HEK293 (cell line): ENCODE data around the gene ARID1A.

Experiments used
- BCL11A ChIP-seq: fragments of 450-650 bp; formaldehyde crosslinking; IDR thresholded peaks from 2 replicates; pipeline ENCODE4 v1.5.1; 2016; ENCODE audit warnings: low read depth, missing biosample characterization, missing genetic modification characterization
- CTCF ChIP-seq: fragments of 450-650 bp; formaldehyde crosslinking; IDR thresholded peaks from 2 replicates; pipeline ENCODE4 v1.5.1; 2016; ENCODE audit warnings: missing biosample characterization, missing genetic modification characterization
- GLIS1 ChIP-seq: fragments of 450-650 bp; formaldehyde crosslinking; IDR thresholded peaks from 2 replicates; pipeline ENCODE4 v1.5.1; 2016; ENCODE audit warnings: missing biosample characterization, missing genetic modification characterization
- GLIS2 ChIP-seq: fragments of 450-650 bp; formaldehyde crosslinking; IDR thresholded peaks from 2 replicates; pipeline ENCODE4 v1.5.1; 2016; ENCODE audit warnings: missing biosample characterization, missing genetic modification characterization
- HIC1 ChIP-seq: fragments of 450-650 bp; formaldehyde crosslinking; IDR thresholded peaks from 2 replicates; pipeline ENCODE4 v1.5.1; 2016; ENCODE audit warnings: missing biosample characterization, missing genetic modification characterization
- KLF10 ChIP-seq: fragments of 450-650 bp; IDR thresholded peaks from 2 replicates; pipeline ENCODE4 v1.5.1; 2018; ENCODE audit warnings: missing biosample characterization, mild to moderate bottlenecking, missing genetic modification characterization
- SCRT1 ChIP-seq: fragments of 450-650 bp; formaldehyde crosslinking; IDR thresholded peaks from 2 replicates; pipeline ENCODE4 v1.5.1; 2016; ENCODE audit warnings: missing biosample characterization, missing genetic modification characterization, borderline replicate concordance
- SETDB1 ChIP-seq: IDR thresholded peaks from one replicate; pipeline ENCODE4 v1.6.1; 2017; ENCODE audit warnings: mild to moderate bottlenecking, low read length, moderate library complexity, mixed read lengths; ENCODE audit not compliant: insufficient read length
- SP3 ChIP-seq: fragments of 450-650 bp; formaldehyde crosslinking; IDR thresholded peaks from 2 replicates; pipeline ENCODE4 v1.5.1; 2016; ENCODE audit warnings: missing biosample characterization, missing genetic modification characterization
- TCF7L2 ChIP-seq: IDR thresholded peaks from 2 replicates; pipeline ENCODE4 v1.6.1; 2011; ENCODE audit warnings: low read depth, mild to moderate bottlenecking, inconsistent platforms, low read length, moderate library complexity, borderline replicate concordance
- ZBTB6 ChIP-seq: fragments of 450-650 bp; formaldehyde crosslinking; IDR thresholded peaks from 2 replicates; pipeline ENCODE4 v1.5.1; 2017; ENCODE audit warnings: missing biosample characterization, missing genetic modification characterization
- ZFP37 ChIP-seq: fragments of 450-650 bp; formaldehyde crosslinking; IDR thresholded peaks from 2 replicates; pipeline ENCODE4 v1.5.1; 2016; ENCODE audit warnings: missing biosample characterization, missing genetic modification characterization
- ZIC2 ChIP-seq: fragments of 450-650 bp; formaldehyde crosslinking; IDR thresholded peaks from 2 replicates; pipeline ENCODE4 v1.5.1; 2016; ENCODE audit warnings: missing biosample characterization, missing genetic modification characterization
- ZNF140 ChIP-seq: fragments of 450-650 bp; formaldehyde crosslinking; IDR thresholded peaks from 2 replicates; pipeline ENCODE4 v1.5.1; 2016; ENCODE audit warnings: missing biosample characterization, missing genetic modification characterization
- ZNF18 ChIP-seq: fragments of 450-650 bp; formaldehyde crosslinking; IDR thresholded peaks from 2 replicates; pipeline ENCODE4 v1.5.1; 2016; ENCODE audit warnings: missing biosample characterization, missing genetic modification characterization
- ZNF2 ChIP-seq: fragments of 450-650 bp; formaldehyde crosslinking; IDR thresholded peaks from 2 replicates; pipeline ENCODE4 v1.5.1; 2016; ENCODE audit warnings: missing biosample characterization, missing genetic modification characterization
- ZNF23 ChIP-seq: fragments of 450-650 bp; formaldehyde crosslinking; IDR thresholded peaks from 2 replicates; pipeline ENCODE4 v1.5.1; 2016; ENCODE audit warnings: missing biosample characterization, missing genetic modification characterization, borderline replicate concordance
- ZNF239 ChIP-seq: fragments of 450-650 bp; formaldehyde crosslinking; IDR thresholded peaks from 2 replicates; pipeline ENCODE4 v1.5.1; 2016; ENCODE audit warnings: missing biosample characterization, missing genetic modification characterization
- ZNF335 ChIP-seq: fragments of 450-650 bp; formaldehyde crosslinking; conservative IDR thresholded peaks from 2 replicates; pipeline ENCODE4 v1.5.1; 2016; ENCODE audit warnings: missing biosample characterization, missing genetic modification characterization
- ZNF366 ChIP-seq: fragments of 450-650 bp; formaldehyde crosslinking; conservative IDR thresholded peaks from 2 replicates; pipeline ENCODE4 v1.5.1; 2016; ENCODE audit warnings: missing biosample characterization, missing genetic modification characterization
- ZNF37A ChIP-seq: fragments of 450-650 bp; IDR thresholded peaks from 2 replicates; pipeline ENCODE4 v1.5.1; 2018; ENCODE audit warnings: missing biosample characterization, missing genetic modification characterization
- ZNF426 ChIP-seq: fragments of 450-650 bp; formaldehyde crosslinking; IDR thresholded peaks from 2 replicates; pipeline ENCODE4 v1.5.1; 2017; ENCODE audit warnings: missing biosample characterization, missing genetic modification characterization, mild to moderate bottlenecking, inconsistent platforms, moderate library complexity
- ZNF48 ChIP-seq: fragments of 450-650 bp; formaldehyde crosslinking; IDR thresholded peaks from 2 replicates; pipeline ENCODE4 v1.5.1; 2016; ENCODE audit warnings: missing biosample characterization, missing genetic modification characterization
- ZNF501 ChIP-seq: fragments of 450-650 bp; formaldehyde crosslinking; IDR thresholded peaks from 2 replicates; pipeline ENCODE4 v1.5.1; 2016; ENCODE audit warnings: missing biosample characterization, missing genetic modification characterization
- ZNF510 ChIP-seq: fragments of 450-650 bp; formaldehyde crosslinking; IDR thresholded peaks from 2 replicates; pipeline ENCODE4 v1.5.1; 2018; ENCODE audit warnings: mild to moderate bottlenecking, missing genetic modification characterization, missing biosample characterization; ENCODE audit not compliant: insufficient replicate concordance
- ZNF514 ChIP-seq: fragments of 450-650 bp; formaldehyde crosslinking; IDR thresholded peaks from 2 replicates; pipeline ENCODE4 v1.5.1; 2016; ENCODE audit warnings: missing biosample characterization, missing genetic modification characterization
- ZNF530 ChIP-seq: fragments of 450-650 bp; formaldehyde crosslinking; IDR thresholded peaks from 2 replicates; pipeline ENCODE4 v1.5.1; 2016; ENCODE audit warnings: low read depth, missing biosample characterization, missing genetic modification characterization
- ZNF596 ChIP-seq: fragments of 450-650 bp; IDR thresholded peaks from 2 replicates; pipeline ENCODE4 v1.5.0; 2018; ENCODE audit warnings: missing biosample characterization, mild to moderate bottlenecking, missing genetic modification characterization, moderate library complexity
- ZNF600 ChIP-seq: fragments of 450-650 bp; formaldehyde crosslinking; IDR thresholded peaks from 2 replicates; pipeline ENCODE4 v1.5.1; 2016; ENCODE audit warnings: missing biosample characterization, missing genetic modification characterization
- ZNF623 ChIP-seq: fragments of 450-650 bp; formaldehyde crosslinking; IDR thresholded peaks from 2 replicates; pipeline ENCODE4 v1.5.1; 2016; ENCODE audit warnings: missing biosample characterization, missing genetic modification characterization
- ZNF692 ChIP-seq: fragments of 450-650 bp; formaldehyde crosslinking; IDR thresholded peaks from 2 replicates; pipeline ENCODE4 v1.5.1; 2016; ENCODE audit warnings: missing biosample characterization, missing genetic modification characterization
- ZNF791 ChIP-seq: fragments of 450-650 bp; formaldehyde crosslinking; IDR thresholded peaks from 2 replicates; pipeline ENCODE4 v1.5.1; 2016; ENCODE audit warnings: missing biosample characterization, missing genetic modification characterization
- ZSCAN30 ChIP-seq: fragments of 450-650 bp; IDR thresholded peaks from 2 replicates; pipeline ENCODE4 v1.5.1; 2018; ENCODE audit warnings: missing biosample characterization, mild to moderate bottlenecking, missing genetic modification characterization, moderate library complexity

Gene ARID1A

GRCh38 chr1:26692793-26693490 is 2.9 kb upstream of the ARID1A start (continued):
- TF ChIP-seq ZNF791 (tag by site-specific recombination) (no peak), TCF7L2 (peak; percentile 49; the same call in 1 of the 2 replicates), ZNF600 (tag by site-specific recombination) (peak; percentile 94), ZNF514 (no peak), ZBTB6 (tag by site-specific recombination) (peak; percentile 83), ZNF426 (tag by site-specific recombination) (no peak), KLF10 (tag by site-specific recombination) (peak; percentile 81), ZNF23 (tag by site-specific recombination) (no peak), ZNF239 (no peak), ZNF18 (tag by site-specific recombination) (peak; percentile 34; the same call in 1 of the 2 replicates), ZNF596 (no peak), ZNF510 (tag by site-specific recombination) (no peak), SCRT1 (peak; percentile 68), SETDB1 (no peak), ZNF530 (tag by site-specific recombination) (no peak), ZNF692 (peak; percentile 95), ZNF48 (tag by site-specific recombination) (no peak), CTCF (tag by site-specific recombination) (no peak), ZNF501 (peak; percentile 78), ZNF140 (no peak), BCL11A (no peak; the same call in 1 of the 2 replicates), ZFP37 (tag by site-specific recombination) (no peak; the same call in none of the 2 replicates), ZNF335 (tag by site-specific recombination) (peak; percentile 79), HIC1 (peak; percentile 80), ZNF2 (peak; percentile 75), ZNF623 (tag by site-specific recombination) (no peak), GLIS2 (tag by site-specific recombination) (peak; percentile 99), GLIS1 (tag by site-specific recombination) (peak; percentile 56), ZSCAN30 (peak; percentile 86), ZNF366 (tag by site-specific recombination) (peak; percentile 37), SP3 (tag by site-specific recombination) (peak; percentile 83), ZNF37A (0 out of 2 replicates have a peak, but pooled peaks have one; percentile 43), ZIC2 (peak; percentile 48)
